ENCODE measurements around the gene RSU1.

RSU1 gene

GRCh38 chr10:16741540-16741939 lies 75.7 kb downstream of the RSU1 start:
- DNase-seq (ENCODE audit: low spot score): no peak

- DNase-seq (ENCODE audit: low spot score): no peak
Observed at GRCh38 chr10:16737420-16737819, 79.8 kb downstream of the RSU1 start.

- DNase-seq (ENCODE audit: low spot score): no peak
Observed at GRCh38 chr10:16735671-16736070, 81.6 kb downstream of the RSU1 start.

- no peak for DNase-seq (ENCODE audit: low spot score)
Observed at GRCh38 chr10:16732376-16732775, 84.8 kb downstream of the RSU1 start.

GRCh38 chr10:16728266-16728665 lies 89.0 kb downstream of the RSU1 start:
- DNase-seq (ENCODE audit: low spot score): no peak

- DNase-seq (ENCODE audit: low spot score): no peak
Observed at GRCh38 chr10:16727666-16728065, 89.6 kb downstream of the RSU1 start.

GRCh38 chr10:16724509-16724908 lies 92.7 kb downstream of the RSU1 start:
- no peak for DNase-seq (ENCODE audit: low spot score)

GRCh38 chr10:16720812-16721211 lies 96.4 kb downstream of the RSU1 start:
- no peak for DNase-seq (ENCODE audit: low spot score)

- no peak for DNase-seq (ENCODE audit: low spot score)
Observed at GRCh38 chr10:16717622-16718395, 99.4 kb downstream of the RSU1 start.

GRCh38 chr10:16716051-16716450 lies 101.2 kb downstream of the RSU1 start:
- no peak for DNase-seq (ENCODE audit: low spot score)

GRCh38 chr10:16713290-16713689 lies 103.9 kb downstream of the RSU1 start:
- no peak for DNase-seq (ENCODE audit: low spot score)

GRCh38 chr10:16712883-16713282 lies 104.3 kb downstream of the RSU1 start:
- no peak for DNase-seq (ENCODE audit: low spot score)

GRCh38 chr10:16700331-16700730 lies 116.9 kb downstream of the RSU1 start:
- no peak for DNase-seq (ENCODE audit: low spot score)

- no peak for DNase-seq (ENCODE audit: low spot score)
Observed at GRCh38 chr10:16699435-16700057, 117.7 kb downstream of the RSU1 start.

GRCh38 chr10:16698461-16698860 lies 118.8 kb downstream of the RSU1 start:
- no peak for DNase-seq (ENCODE audit: low spot score)

- no peak for DNase-seq (ENCODE audit: low spot score)
Observed at GRCh38 chr10:16690417-16690816, 126.8 kb downstream of the RSU1 start.

- no peak for DNase-seq (ENCODE audit: low spot score)
Observed at GRCh38 chr10:16689696-16690095, 127.5 kb downstream of the RSU1 start.

- DNase-seq (ENCODE audit: low spot score): no peak
Observed at GRCh38 chr10:16689227-16689626, 128.0 kb downstream of the RSU1 start.

- DNase-seq (ENCODE audit: low spot score): no peak
Observed at GRCh38 chr10:16686054-16686902, 130.9 kb downstream of the RSU1 start.

GRCh38 chr10:16685551-16685950 lies 131.7 kb downstream of the RSU1 start:
- DNase-seq (ENCODE audit: low spot score): no peak

GRCh38 chr10:16681521-16681920 lies 135.7 kb downstream of the RSU1 start:
- DNase-seq (ENCODE audit: low spot score): no peak

- DNase-seq (ENCODE audit: low spot score): no peak
Observed at GRCh38 chr10:16679511-16679910, 137.7 kb downstream of the RSU1 start.

GRCh38 chr10:16675334-16675733 lies 141.9 kb downstream of the RSU1 start:
- DNase-seq (ENCODE audit: low spot score): no peak
